Endodermal cell (in vitro differentiated cells): ENCODE measurements around the gene NFKB1. TPM values are rescaled to one million over a fixed set of nuclear protein-coding genes. Genes with fewer than 3 reads are reported as not detected.

Experiments
- DNase-seq: peaks from one replicate; pipeline ENCODE4 v3.0.0-alpha.2; 2017
- H3K27ac ChIP-seq: 2 replicates; pipeline ENCODE4 v1.5.1; 2013; ENCODE audit warnings: mild to moderate bottlenecking, low read depth, low read length, moderate library complexity
- H3K27me3 ChIP-seq: 2 replicates; pipeline ENCODE4 v1.6.1; 2013; ENCODE audit warnings: mild to moderate bottlenecking, low read length, moderate library complexity; ENCODE audit not compliant: insufficient read depth, control insufficient read depth, poor library complexity, severe bottlenecking
- H3K36me3 ChIP-seq: 2 replicates; pipeline ENCODE4 v1.7.0; 2013; ENCODE audit warnings: mild to moderate bottlenecking, low read length, moderate library complexity; ENCODE audit not compliant: control insufficient read depth, insufficient read depth
- H3K4me1 ChIP-seq: one replicate; pipeline ENCODE4 v1.7.0; 2013; ENCODE audit warnings: low read length; ENCODE audit not compliant: control insufficient read depth, insufficient read depth
- H3K4me3 ChIP-seq: 2 replicates; pipeline ENCODE4 v1.5.1; 2013; ENCODE audit warnings: mild to moderate bottlenecking, low read length, moderate library complexity
- H3K9ac ChIP-seq: 2 replicates; pipeline ENCODE4 v1.6.1; 2013; ENCODE audit warnings: mild to moderate bottlenecking, low read length, moderate library complexity; ENCODE audit not compliant: poor library complexity, severe bottlenecking; ENCODE audit errors: extremely low read depth
- H3K9me3 ChIP-seq: 2 replicates; pipeline ENCODE4 v1.6.1; 2013; ENCODE audit warnings: mild to moderate bottlenecking, low read length, moderate library complexity; ENCODE audit not compliant: control insufficient read depth
- H3K27ac Mint-ChIP-seq: 2 replicates; pipeline ENCODE4 v1.8.0; 2020; ENCODE audit warnings: mixed read lengths
- H3K27me3 Mint-ChIP-seq: 2 replicates; pipeline ENCODE4 v1.8.0; 2021; ENCODE audit warnings: mild to moderate bottlenecking, mixed read lengths; ENCODE audit not compliant: insufficient read depth
- H3K36me3 Mint-ChIP-seq: 2 replicates; pipeline ENCODE4 v1.8.0; 2020; ENCODE audit warnings: low read depth, mixed read lengths
- H3K4me1 Mint-ChIP-seq: 2 replicates; pipeline ENCODE4 v1.8.0; 2020; ENCODE audit warnings: mixed read lengths
- H3K4me3 Mint-ChIP-seq: 2 replicates; pipeline ENCODE4 v1.8.0; 2020; ENCODE audit warnings: mild to moderate bottlenecking, moderate library complexity, mixed read lengths
- H3K9me3 Mint-ChIP-seq: 2 replicates; pipeline ENCODE4 v1.8.0; 2020; ENCODE audit warnings: mild to moderate bottlenecking, mixed read lengths
- CTCF ChIP-seq: fragments of 200-600 bp; sonication (generic); conservative IDR thresholded peaks from 2 replicates; pipeline ENCODE4 v1.5.0; 2021; ENCODE audit warnings: antibody characterized with exemption, mild to moderate bottlenecking
- WGBS, 2 experiments: methylation state at CpG; one replicate each; pipeline versions ENCODE4 v1.1.5 to v1.1.7; 2013; ENCODE audit warnings: missing lambda C conversion rate in 2 of 2, mixed read lengths in 1 of 2; ENCODE audit not compliant: insufficient coverage in 1 of 2, insufficient read length in 1 of 2; 5-methylcytosine and 5-hydroxymethylcytosine counted together
- total RNA-seq, 2 donors: library from RNA; stranded (reverse); fragmentation: NEBNext Ultra II Directional in 1 of 2; extraction: Animal tissue kit (Norgen Biotek cat#: 25700) in 1 of 2; gene quantifications; 2 replicates in 1 of 2; 3 replicates in 1 of 2; pipeline ENCODE4 v1.2.1, GENCODE V29; 2021

NFKB1 gene
- total RNA-seq, 2 donors from 2014 or later: 4.4 to 5.6 TPM

- Histone ChIP-seq H3K27ac (no peak overlapping the region), H3K9me3 (peaks cover 7% of the 10 kb centered on the region), H3K4me1 (no peaks in the 10 kb centered on the region), H3K9ac (no peak overlapping the region), H3K27me3 (no peaks in the 10 kb centered on the region), H3K36me3 (no peaks in the 10 kb centered on the region), H3K4me3 (no peak overlapping the region)
- Mint-ChIP-seq H3K4me3 (no peak overlapping the region), H3K9me3 (peaks cover 5% of the 10 kb centered on the region), H3K4me1 (no peaks in the 10 kb centered on the region), H3K27ac (no peak overlapping the region), H3K36me3 (no peaks in the 10 kb centered on the region), H3K27me3 (no peaks in the 10 kb centered on the region)
- TF ChIP-seq CTCF: no peak
- WGBS, 2 experiments: 88% methylated on average over 1 of the region's 1 CpG; no CpG with 5 or more reads in 1 of the 2 experiments
- no peak for DNase-seq
These were observed 20.4 kb downstream of the NFKB1 start for GRCh38 chr4:102521570-102521969.

GRCh38 chr4:102522031-102522440 lies 20.9 kb downstream of the NFKB1 start:
- DNase-seq: no peak
- Histone ChIP-seq H3K4me1 (no peaks in the 10 kb centered on the region), H3K9ac (no peak overlapping the region), H3K36me3 (no peaks in the 10 kb centered on the region), H3K4me3 (no peak overlapping the region), H3K27ac (no peak overlapping the region), H3K27me3 (no peaks in the 10 kb centered on the region), H3K9me3 (peaks cover 2% of the 10 kb centered on the region)
- Mint-ChIP-seq H3K36me3 (no peaks in the 10 kb centered on the region), H3K4me3 (no peak overlapping the region), H3K27ac (no peak overlapping the region), H3K4me1 (no peaks in the 10 kb centered on the region), H3K9me3 (peaks cover under 1% of the 10 kb centered on the region), H3K27me3 (no peaks in the 10 kb centered on the region)
- TF ChIP-seq CTCF: no peak
- WGBS, 2 experiments: 90 to 96% methylated on average over 2 of the region's 3 CpGs

- no peaks in the 10 kb centered on the region for H3K4me1 ChIP-seq
- no peaks in the 10 kb centered on the region for H3K36me3 Mint-ChIP-seq
- no peak overlapping the region for H3K4me3 ChIP-seq
- H3K27me3 ChIP-seq: no peaks in the 10 kb centered on the region
- H3K4me3 Mint-ChIP-seq: no peak overlapping the region
- H3K27ac ChIP-seq: no peak overlapping the region
- 91 to 92% methylated on average over 6 to 7 of the region's 7 CpGs for WGBS, 2 experiments
- no peaks in the 10 kb centered on the region for H3K9me3 ChIP-seq
- no peaks in the 10 kb centered on the region for H3K36me3 ChIP-seq
- no peak for DNase-seq
- no peak overlapping the region for H3K9ac ChIP-seq
- H3K9me3 Mint-ChIP-seq: no peaks in the 10 kb centered on the region
- H3K4me1 Mint-ChIP-seq: peaks cover 6% of the 10 kb centered on the region
- TF ChIP-seq CTCF: no peak
- H3K27ac Mint-ChIP-seq: no peak overlapping the region
- H3K27me3 Mint-ChIP-seq: no peaks in the 10 kb centered on the region
These were observed 23.5 kb downstream of the NFKB1 start for GRCh38 chr4:102524691-102525090.
